Right forelimb (tissue), 1 donor: ENCODE measurements around the gene ZNF813.
"Not testable (repeated sequence)": the region's sequence is repeated elsewhere in the genome, so short reads cannot be mapped to it uniquely, and the experiment has no call there.

ENCODE experiments used
- DNase-seq: peaks from one replicate; pipeline ENCODE4 v3.0.0-alpha.2; 2018

The ZNF813 gene

DNA sequence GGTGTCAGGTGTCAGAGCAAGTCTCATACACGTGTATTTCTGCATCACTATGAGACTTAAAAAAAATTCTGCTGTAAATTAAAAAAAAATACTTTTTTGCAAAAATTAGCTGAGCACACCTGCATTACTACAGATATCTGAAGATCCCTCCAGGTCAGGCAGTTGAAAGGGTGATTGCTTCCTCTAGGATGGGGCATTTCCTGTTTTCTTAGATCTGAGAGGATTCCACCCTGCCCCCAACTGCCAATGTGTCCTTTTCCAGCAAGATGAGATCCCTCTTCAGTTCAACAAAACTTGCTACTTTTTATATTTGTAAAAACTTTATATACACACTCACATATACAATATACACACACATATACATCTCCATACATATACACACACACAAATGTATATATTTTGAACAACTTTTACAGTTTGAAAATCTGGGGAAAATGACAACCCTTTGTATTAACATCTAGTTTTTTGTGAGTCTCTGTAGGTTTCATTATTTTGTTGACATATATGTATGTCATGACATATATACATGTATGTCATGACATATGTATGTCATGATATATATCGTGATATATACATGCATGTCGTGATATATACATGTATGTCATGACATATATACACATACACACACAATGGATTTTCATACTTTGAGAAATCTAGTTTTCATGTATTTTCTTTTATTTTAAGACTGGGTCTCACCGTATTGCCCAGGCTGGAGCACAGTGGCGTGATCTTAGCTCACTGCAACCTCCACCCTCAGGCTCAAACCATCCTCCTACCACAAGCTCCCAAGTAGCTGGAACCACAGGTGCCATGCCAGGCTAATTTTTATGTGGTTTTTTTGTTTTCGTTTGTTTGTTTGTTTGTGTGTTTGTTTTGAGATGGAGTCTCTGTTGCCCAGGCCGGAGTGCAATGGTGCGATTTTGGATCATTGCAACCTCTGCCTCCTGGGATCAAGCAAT lies 17.8 kb downstream of the ZNF813 start:
- DNase-seq, result no peak

DNA sequence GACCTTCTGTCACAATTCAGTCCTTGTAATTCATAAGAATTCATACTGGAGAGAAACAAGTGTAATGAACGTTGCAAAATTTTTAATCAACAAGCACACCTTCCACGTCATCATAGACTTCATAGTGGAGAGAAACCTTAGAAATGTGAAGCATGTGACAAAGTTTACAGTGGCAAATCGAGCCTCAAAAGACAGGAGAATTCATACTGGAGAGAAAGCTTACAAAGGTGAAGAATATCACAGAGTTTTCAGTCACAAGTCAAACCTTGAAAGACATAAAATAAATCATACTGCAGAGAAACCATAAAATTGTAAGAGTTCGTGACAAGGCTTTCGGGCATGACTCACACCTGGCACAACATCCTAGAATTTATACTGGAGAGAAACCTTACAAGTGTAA lies 24.6 kb downstream of the ZNF813 start:
- no peak for DNase-seq

DNA sequence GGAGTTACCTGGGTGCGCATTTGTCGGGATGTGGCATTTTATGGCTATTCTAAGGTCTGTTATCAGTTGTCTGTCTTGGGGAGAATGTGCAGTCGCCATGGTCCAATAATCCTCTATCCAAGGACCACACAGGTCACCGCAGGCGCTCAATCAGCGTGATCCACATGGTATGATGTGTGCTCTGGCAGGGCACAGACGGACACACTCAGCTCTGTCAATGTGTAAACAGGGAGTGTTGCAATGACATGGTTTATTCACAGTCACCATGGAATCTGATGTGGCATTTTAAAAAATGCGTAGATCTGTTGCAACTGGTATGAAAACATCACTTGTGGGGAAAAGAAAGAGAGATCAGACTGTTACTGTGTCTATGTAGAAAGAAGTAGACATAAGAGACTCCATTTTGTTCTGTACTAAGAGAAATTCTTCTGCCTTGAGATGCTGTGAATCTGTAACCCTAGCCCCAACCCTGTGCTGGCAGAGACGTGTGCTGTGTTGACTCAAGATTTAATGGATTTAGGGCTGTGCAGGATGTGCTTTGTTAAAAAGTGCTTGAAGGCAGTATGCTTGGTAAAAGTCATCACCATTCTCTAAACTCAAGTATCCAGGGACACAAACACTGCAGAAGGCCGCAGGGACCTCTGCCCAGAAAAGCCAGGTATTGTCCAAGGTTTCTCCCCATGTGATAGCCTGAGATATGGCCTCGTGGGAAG lies 29.9 kb downstream of the ZNF813 start:
- DNase-seq, result not testable (repeated sequence)

DNA sequence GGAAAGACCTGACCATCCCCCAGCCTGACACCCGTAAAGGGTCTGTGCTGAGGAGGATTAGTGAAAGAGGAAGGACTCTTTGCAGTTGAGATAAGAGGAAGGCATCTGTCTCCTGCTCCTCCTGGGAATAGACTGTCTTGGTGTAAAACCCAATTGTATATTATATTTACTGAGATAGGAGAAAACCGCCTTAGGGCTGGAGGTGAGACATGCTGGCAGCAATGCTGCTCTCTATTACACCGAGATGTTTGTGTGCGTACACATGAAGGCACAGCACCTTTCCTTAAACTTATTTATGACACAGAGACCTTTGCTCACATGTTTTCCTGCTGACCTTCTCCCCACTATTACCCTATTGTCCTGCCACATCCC lies 30.5 kb downstream of the ZNF813 start:
- not testable (repeated sequence) for DNase-seq

DNA sequence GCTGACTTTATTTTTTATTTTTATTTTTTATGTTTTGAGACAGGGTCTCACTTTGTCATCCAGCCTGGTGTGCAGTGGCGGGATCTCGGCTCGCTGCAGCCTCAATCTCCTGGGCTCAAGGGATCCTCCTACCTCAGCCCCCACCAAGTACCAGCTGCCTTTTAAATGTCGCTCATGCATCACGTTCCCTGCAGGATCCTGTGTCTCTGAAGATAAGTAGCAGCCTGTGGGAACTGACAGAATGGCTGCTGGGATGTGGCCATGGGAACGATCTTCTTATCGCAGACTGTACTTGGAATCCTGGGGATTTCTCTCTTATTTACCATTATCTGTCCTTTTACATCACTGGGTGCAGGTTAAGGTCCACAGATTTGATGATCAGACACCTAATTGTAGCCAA lies 35.6 kb downstream of the ZNF813 start:
- not testable (repeated sequence) for DNase-seq

DNA sequence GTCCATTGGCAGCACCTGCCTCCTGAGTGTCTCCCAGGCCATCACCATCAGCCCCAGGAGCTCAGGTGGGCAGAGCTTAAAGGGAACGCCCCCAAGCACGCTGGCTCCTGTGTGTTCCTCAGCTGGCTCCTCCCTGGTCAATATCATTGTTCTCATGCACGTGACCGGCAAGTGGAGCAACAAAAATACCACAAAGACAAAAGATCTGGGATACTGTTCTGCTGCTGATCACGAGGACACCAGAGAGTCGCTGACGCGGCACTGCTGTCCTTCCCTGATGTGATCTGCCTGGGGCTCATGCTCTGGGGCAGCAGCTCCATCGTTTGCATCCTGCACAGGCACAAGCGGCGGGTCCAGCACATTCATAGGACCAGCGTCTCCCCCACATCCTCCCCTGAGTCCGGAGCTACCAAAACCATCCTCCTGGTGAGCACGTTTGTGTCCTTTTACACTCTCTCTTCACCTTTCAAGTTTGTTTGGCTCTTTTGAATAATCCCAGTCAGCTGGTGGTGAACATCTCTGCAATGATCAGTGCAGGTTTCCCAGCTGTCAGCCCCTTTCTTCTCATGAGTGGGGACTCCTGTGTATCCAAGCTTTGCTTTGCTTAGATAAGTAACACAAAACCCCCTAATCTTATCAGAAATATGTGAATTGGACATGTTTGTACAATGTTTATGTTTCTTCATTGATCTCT lies 36.3 kb downstream of the ZNF813 start:
- DNase-seq, result not testable (repeated sequence)

DNA sequence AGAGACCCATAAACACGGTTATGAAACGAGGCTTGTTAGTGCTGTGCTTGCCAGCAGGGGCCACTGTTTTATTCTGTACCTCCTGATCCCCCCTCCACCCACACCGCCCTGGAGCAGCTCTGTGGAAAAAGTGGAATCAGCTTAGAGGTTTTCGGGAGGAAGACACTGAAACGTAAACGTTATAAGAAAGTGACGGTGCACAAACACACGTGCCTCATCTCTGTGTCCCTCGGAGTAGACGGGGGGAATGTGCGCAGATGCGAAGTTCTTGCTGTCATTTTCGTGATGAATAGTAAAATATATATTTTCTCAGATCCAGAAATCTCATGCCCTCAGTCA lies 36.8 kb downstream of the ZNF813 start:
- DNase-seq, result not testable (repeated sequence)

DNA sequence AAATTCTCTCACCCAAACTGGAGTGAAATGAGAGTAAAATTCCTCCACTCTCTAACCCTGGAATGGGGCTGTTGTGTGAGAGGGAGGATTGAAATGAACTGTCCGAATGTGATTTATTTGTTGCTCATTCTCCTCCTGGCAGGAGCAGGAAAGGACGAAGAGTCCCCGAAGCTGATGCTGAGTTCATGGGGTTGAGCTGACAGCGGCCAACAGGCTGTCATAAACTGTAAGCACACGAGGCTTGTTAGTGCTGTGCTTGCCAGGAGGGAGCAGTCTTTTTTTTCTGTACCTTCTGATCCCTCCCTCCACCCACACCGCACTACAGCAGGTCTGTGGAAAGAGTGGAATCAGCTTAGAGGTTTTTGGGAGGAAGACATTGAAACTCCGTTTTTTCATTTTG lies 37.4 kb downstream of the ZNF813 start:
- DNase-seq, result no peak

DNA sequence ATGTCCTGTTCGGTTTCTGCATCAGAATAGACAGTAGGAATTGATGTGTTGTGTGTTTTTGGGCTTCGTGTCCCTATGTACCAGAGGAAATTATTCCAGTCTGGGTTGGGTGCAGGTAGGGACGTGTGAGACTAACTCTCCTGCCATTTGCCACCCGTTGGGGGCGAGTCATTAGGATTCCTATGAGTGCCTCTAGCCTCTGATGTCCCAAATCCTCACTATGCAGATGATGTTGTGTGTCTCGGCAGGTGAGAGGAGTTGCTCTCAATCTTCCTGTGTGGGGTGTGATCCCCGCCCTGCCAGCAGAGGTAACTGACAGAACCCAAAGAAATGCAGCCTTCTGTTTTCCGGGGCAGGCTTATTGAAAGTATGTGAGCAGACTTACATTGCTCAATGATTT lies 39.2 kb downstream of the ZNF813 start:
- DNase-seq, result no peak

DNA sequence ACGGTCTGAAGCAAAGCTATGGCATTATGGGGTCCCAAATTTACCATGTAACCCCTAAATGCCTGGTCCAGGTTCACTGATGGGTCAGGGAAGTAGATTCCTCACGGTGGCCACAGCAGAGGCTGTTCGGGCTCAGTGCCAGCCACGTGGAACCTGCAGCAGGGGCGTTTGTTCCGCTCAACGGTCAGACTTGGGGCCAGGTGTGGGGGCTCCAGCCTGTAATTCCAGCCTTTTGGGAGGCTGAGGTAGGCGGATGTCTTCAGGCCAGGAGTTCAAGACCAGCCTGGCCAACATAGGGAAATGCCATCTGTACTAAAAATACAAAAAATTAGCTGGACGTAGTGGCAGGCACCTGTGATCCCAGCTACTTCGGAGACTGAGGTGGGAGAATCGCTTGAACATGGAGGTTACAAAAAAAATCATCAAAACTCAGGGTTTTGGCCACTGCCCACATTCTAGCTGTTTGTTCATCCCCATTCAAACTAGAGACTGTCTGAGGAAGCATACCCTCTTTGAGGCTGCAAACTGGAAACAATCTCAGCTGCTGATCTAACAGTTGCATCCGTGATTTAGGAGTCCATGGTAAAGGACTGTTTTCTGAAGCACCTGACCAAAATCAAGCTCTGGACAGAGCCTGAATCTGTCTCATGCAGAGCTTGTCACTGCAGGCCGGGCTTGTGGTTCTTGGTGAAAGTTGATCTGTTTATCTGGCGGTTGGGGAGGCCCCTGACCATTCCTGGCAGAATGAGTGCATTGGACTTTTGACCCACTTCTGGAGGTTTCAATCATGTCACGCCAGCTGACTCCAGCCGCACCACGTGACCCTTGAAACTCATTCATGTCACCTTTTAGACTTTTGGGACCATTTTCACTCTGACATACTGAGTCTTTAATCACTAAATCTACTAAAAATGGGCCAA lies 40.2 kb downstream of the ZNF813 start:
- DNase-seq, result no peak

DNA sequence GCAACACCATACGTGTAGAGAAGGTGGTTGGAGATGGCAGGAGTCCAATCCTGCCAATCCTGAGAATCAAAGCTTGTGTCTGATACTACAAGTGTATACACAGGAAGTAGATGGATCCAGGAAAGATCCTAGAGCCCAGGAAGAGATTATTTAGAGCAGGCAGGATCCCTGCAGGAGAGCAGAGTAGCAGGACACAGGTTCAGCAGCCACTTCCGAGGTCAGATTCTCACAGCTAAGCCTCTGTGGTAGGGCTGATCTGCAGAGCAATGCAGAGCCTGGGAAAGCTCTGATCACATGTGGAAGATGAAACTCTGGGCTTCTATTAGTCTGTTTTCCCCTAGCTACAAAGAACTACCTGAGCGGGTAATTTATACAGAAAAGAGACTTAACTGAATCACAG lies 41.9 kb downstream of the ZNF813 start:
- no peak for DNase-seq

DNA sequence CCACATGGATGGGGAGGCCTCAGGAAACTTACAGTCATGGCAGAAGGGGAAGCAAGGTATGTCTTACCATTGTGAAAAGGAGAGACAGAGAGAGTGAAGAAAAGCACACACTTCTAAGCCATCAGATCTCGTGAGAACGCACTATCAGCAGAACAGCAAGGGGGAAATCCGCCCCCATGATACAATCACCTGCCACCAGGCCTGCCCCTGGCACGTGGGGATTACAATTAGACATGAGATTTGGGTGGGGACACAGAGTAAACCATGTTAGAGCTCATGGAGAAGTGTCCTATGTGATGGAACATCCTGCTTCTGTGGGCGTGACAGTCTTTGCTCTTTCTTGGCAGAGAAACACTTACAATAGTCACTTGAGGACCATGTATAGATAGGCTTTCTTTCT lies 42.3 kb downstream of the ZNF813 start:
- no peak for DNase-seq

DNA sequence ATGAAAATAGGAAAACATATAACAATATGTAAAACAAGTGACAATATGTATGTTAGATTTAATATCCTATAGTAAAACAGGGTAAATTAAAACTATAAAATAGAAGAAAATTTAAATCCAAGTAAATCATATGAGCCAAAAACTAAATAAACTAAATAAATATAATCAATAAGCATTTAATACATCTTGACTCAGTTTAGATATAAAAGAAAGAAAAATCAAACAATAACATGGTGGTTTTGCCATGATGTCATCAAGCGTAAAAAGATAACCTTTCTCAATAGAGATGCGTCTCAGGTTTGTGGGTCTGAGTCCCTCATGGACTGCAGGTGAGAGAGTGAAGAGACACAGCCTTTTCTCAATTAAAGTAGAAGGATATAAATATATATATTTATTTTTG lies 43.8 kb downstream of the ZNF813 start:
- DNase-seq, result no peak

DNA sequence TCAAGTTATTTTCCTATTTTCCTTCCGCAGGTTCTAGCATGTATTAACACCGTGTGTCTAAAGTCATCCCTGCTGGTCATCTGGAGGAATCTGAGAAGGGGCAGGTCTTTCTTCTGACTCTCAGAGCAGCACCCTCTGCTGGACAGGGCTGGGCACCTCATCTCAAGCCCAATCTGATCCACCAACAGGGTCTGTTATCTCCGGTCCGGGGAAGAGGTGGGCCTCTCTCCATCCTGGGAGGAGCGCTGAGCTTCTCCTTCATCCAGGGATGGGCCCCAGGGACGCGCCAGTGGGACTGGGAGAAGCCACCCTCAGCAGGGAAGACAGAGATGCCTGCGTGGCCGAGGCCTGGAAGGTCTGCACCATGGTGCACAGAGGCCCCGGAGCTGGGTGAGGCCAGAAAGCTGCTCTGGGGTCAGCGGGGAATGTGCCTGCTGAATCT lies 44.4 kb downstream of the ZNF813 start:
- peak; percentile 52 for DNase-seq

DNA sequence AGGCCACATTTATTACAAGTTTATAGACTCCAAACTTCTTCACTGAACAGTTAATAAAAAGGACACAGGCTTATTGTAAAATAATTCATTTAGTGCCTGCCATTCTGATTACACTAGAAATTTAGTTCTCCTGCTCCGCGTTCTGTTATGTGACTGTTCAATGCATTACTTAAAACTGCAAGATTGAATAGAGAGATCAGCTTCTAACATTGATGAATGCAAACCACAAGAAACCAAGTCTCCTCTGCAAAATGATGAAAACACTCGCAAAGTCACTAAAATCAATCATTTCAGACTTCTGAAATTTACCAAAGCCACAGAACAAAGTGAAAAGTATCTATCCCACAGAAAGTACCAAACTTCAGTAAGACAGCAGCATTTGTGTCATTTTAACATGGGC lies 47.5 kb downstream of the ZNF813 start:
- DNase-seq, result not testable (repeated sequence)

DNA sequence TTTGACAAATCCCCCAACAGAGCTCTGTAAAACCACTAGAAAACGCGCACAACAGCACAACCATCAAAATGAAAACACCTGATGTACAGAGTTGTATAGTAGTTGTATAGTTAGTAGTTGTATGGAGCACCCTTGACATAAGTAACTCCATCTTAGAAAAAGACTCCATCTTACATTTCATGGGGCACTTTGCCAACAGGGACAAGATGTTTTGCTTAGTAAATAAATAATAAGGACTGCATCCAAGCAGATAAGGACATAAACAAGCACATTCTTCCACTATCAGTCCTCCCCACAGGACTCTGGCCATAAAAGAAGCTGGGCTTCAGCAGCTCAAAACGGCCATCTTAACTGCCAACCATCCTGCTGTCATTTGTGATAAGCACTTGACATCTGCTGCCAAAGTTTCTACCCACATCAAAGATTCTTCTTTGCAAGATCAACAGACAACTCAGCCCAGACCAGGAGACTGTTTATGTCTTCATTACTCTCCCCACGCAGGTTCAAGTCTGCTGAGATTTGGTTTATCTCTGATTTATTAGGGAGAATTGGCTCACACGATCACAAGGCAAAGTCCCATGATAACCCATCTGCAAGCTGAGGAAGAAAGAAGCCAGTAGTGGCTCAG lies 49.7 kb downstream of the ZNF813 start:
- DNase-seq, result no peak

DNA sequence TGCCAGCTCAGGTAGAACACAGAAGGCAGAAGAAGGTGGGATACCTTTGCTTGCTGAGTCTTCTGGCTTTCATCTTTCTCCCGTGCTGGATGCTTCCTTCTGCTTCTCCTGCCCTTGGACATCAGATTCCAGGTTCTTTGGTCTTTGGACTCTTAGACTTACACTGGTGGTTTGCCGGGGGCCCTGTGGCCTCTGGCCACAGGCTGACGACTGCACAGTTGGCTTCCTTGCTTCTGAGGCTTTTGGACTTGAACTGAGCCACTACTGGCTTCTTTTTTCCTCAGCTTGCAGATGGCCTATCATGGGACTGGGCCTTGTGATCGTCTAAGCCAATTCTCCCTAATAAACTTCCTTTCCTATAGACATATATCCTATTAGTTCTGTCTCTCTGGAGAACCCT lies 50.6 kb downstream of the ZNF813 start:
- DNase-seq, result no peak

DNA sequence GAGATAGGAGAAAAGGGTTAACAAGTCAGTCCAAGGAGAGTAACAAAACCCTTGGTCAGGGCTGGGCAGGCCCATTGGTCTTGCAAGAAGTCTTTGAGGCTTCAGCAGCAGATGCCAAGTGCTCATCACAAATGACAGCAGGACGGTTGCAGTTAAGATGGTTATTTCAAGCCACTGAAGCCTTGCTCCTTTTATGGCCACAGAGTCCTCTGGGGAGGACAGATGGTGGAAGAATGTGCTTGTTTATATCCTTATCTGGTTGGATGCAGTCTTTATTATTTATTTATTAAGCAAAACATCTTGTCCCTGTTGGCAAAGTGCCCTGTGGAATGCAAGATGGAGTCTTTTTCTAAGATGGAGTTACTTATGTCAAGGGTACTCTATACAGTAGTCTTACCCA lies 51.2 kb downstream of the ZNF813 start:
- DNase-seq, result no peak

DNA sequence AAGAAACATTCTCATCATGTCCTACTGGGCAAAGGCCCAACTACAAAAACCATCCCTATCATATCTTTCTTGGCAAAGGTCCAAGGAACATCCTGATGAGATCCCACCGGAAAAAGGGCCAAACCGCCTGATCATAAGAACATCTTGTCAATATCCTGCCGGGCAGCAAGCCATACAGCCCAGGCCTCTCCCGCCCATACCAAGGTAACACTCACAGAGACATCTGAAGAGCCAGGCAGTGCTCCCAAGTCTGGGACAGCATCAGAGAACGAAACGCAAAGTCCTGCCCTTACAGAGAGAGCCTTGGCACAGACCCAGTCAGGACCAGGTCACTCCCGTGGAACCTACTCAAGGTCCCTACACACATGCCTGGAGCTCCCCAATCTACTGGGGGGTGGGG lies 51.9 kb downstream of the ZNF813 start:
- peak; percentile 42 for DNase-seq

DNA sequence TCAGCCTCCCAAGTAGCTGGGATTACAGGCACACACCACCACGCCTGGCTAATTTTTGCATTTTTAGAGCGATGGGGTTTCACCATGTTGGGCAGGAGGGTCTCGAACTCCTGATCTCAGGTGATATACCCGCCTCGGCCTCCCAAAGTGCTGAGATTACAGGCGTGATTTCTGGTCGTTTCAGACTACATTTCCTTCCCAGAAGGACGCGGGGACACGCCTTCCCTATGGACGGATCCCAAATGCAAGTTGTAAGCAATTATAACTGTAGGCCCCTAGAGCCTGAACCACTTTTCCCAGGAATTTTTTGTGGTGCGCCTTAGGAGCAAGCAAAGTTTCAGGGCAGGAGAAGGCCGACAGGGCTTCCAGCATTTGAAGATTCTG lies 52.6 kb downstream of the ZNF813 start:
- DNase-seq, result no peak

DNA sequence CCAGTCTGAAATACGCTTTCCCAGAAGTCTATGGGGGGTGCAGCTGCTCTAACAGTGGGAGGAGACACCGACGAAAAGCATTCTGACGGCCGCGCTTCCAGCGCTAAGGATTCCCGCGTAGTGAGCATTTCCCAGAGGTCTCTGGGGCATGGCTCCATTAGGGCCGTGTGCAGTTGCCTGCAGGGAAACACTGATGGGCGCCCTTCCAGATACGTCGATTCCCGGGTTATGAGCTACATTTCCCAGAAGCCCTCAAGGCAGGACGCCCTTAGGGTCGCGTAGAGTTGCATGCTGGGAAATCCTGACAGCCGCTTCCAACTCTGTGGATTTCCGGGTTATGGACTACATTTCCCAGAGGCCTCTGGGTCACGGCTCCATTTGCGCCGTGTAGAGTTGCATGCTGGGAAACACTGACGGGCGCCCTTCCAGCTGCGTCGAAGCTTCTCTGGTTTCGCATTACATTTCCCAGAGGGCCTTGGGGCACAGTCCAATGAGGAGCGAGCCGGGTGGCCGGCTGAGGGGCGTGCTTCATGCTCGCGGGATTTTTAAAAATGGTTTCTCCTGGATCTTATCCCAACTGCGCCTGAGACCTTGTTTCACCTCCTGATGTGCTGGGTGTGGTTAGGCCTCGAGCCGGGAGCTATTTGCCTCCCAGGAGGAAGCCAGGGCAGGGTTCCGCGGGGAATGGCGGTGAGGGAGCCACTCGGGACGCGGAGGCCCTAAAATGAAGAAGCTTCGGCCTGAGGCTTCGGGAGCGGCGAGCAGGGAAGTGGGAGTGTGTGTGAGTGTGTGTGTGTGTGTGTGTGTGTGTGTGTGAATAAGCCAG lies 53.2 kb downstream of the ZNF813 start:
- peak; percentile 99 for DNase-seq
